ENCODE results near the gene CNTNAP2. TPM values are rescaled to one million over a fixed set of nuclear protein-coding genes. Genes with fewer than 3 reads are reported as not detected.
A peak's percentile ranks its signal among the peaks of the same experiment; 100 is the strongest.
"Not testable (repeated sequence)": the region's sequence is repeated elsewhere in the genome, so short reads cannot be mapped to it uniquely, and the experiment has no call there.

The CNTNAP2 gene
- total RNA-seq, 1 experiment from 2014 or later: 60.0 TPM

GRCh38 chr7:148296994-148297644 lies 2180.5 kb downstream of the CNTNAP2 start:
- TF ChIP-seq CTCF (conservative IDR thresholded peaks at IDR 0.05; ENCODE audit: low read depth, low read length) (peak; percentile 28; the same call in 1 of the 2 replicates), EZH2 (IDR thresholded peaks at IDR 0.05; ENCODE audit: borderline replicate concordance, low read depth, low read length, poor library complexity, severe bottlenecking) (no peak)
- Histone ChIP-seq H3K27me3 (replicated peaks; ENCODE audit: insufficient read depth, low read depth, low read length, poor library complexity) (no peaks in the 10 kb centered on the region), H3K9me3 (ENCODE audit: low read depth, low read length, poor library complexity, severe bottlenecking) (no peaks in the 10 kb centered on the region), H3K27ac (ENCODE audit: low read depth, low read length, poor library complexity, severe bottlenecking) (no peak overlapping the region), H3K4me3 (ENCODE audit: low read depth, low read length, poor library complexity, severe bottlenecking) (no peak overlapping the region), H3K36me3 (ENCODE audit: insufficient read depth, low read length, poor library complexity, severe bottlenecking) (no peaks in the 10 kb centered on the region), H3K4me1 (ENCODE audit: insufficient read depth, low read length, poor library complexity, severe bottlenecking) (no peaks in the 10 kb centered on the region)
- peak; percentile 55 for DNase-seq (ENCODE audit: low spot score)
- no TSS peak for BruUV-seq (replicated peaks)
- CTCF ChIA-PET: no interaction called here
- POLR2A ChIA-PET (ENCODE audit: low non-redundant PET): interaction anchor here (0.6 kb wide), 1 partner anchor 15 kb away, joined by 3 read pairs; no protein-coding TSS in a partner anchor
- intact Hi-C loops (cut with micrococcal nuclease; ENCODE audit: unreplicated experiment): no loop called here

- POLR2A ChIA-PET (ENCODE audit: low non-redundant PET); H3K36me3 ChIP-seq (ENCODE audit: insufficient read depth, low read length, poor library complexity, severe bottlenecking); DNase-seq (ENCODE audit: low spot score): not testable (repeated sequence)
Observed at GRCh38 chr7:148298768-148299167, 2182.2 kb downstream of the CNTNAP2 start.

GRCh38 chr7:148299350-148300276 lies 2183.0 kb downstream of the CNTNAP2 start:
- H3K36me3 ChIP-seq (ENCODE audit: insufficient read depth, low read length, poor library complexity, severe bottlenecking): no peaks in the 10 kb centered on the region
- no peaks in the 10 kb centered on the region for H3K9me3 ChIP-seq (ENCODE audit: low read depth, low read length, poor library complexity, severe bottlenecking)
- no peaks in the 10 kb centered on the region for H3K27me3 ChIP-seq (replicated peaks; ENCODE audit: insufficient read depth, low read depth, low read length, poor library complexity)
- POLR2A ChIA-PET (ENCODE audit: low non-redundant PET): interaction anchor here (0.6 kb wide), 1 partner anchor 538 kb away, joined by 3 read pairs; no protein-coding TSS in a partner anchor
- no TSS peak for BruUV-seq (replicated peaks)
- CTCF ChIA-PET: no interaction called here
- H3K4me3 ChIP-seq (ENCODE audit: low read depth, low read length, poor library complexity, severe bottlenecking): no peak overlapping the region
- no peak overlapping the region for H3K27ac ChIP-seq (ENCODE audit: low read depth, low read length, poor library complexity, severe bottlenecking)
- no peak for DNase-seq (ENCODE audit: low spot score)
- intact Hi-C loops (cut with micrococcal nuclease; ENCODE audit: unreplicated experiment): loop anchor here (5.0 kb wide), 1 partner anchor 38 kb away; no protein-coding TSS in a partner anchor
- TF ChIP-seq CTCF (conservative IDR thresholded peaks at IDR 0.05; ENCODE audit: low read depth, low read length): no peak
- no peak for TF ChIP-seq EZH2 (IDR thresholded peaks at IDR 0.05; ENCODE audit: borderline replicate concordance, low read depth, low read length, poor library complexity, severe bottlenecking)
- peaks cover 19% of the 10 kb centered on the region for H3K4me1 ChIP-seq (ENCODE audit: insufficient read depth, low read length, poor library complexity, severe bottlenecking)

More at GRCh38 chr7:148298768-148299167, 2182.2 kb downstream of the CNTNAP2 start:
- H3K9me3 ChIP-seq (ENCODE audit: low read depth, low read length, poor library complexity, severe bottlenecking); H3K27me3 ChIP-seq (replicated peaks; ENCODE audit: insufficient read depth, low read depth, low read length, poor library complexity); H3K4me3 ChIP-seq (ENCODE audit: low read depth, low read length, poor library complexity, severe bottlenecking); CTCF ChIA-PET; intact Hi-C loops (cut with micrococcal nuclease; ENCODE audit: unreplicated experiment); BruUV-seq (replicated peaks); H3K27ac ChIP-seq (ENCODE audit: low read depth, low read length, poor library complexity, severe bottlenecking): not testable (repeated sequence)
- H3K4me1 ChIP-seq (ENCODE audit: insufficient read depth, low read length, poor library complexity, severe bottlenecking): peaks cover 11% of the 10 kb centered on the region

- H3K4me3 ChIP-seq (ENCODE audit: low read depth, low read length, poor library complexity, severe bottlenecking); H3K36me3 ChIP-seq (ENCODE audit: insufficient read depth, low read length, poor library complexity, severe bottlenecking); DNase-seq (ENCODE audit: low spot score); H3K27ac ChIP-seq (ENCODE audit: low read depth, low read length, poor library complexity, severe bottlenecking); POLR2A ChIA-PET (ENCODE audit: low non-redundant PET); H3K9me3 ChIP-seq (ENCODE audit: low read depth, low read length, poor library complexity, severe bottlenecking); BruUV-seq (replicated peaks); H3K27me3 ChIP-seq (replicated peaks; ENCODE audit: insufficient read depth, low read depth, low read length, poor library complexity); CTCF ChIA-PET: not testable (repeated sequence)
- intact Hi-C loops (cut with micrococcal nuclease; ENCODE audit: unreplicated experiment): loop anchor here (5.0 kb wide), 1 partner anchor 35 kb away; no protein-coding TSS in a partner anchor
- H3K4me1 ChIP-seq (ENCODE audit: insufficient read depth, low read length, poor library complexity, severe bottlenecking): peaks cover 27% of the 10 kb centered on the region
Observed at GRCh38 chr7:148302436-148302835, 2185.8 kb downstream of the CNTNAP2 start.
